Activated naive CD4-positive, alpha-beta T cell (primary cell): Measurements from ENCODE around the gene LOXHD1.

Experiments used
- DNase-seq, 4 experiments: peaks; one replicate each; lab custom pipeline; 2025; lab: John Stamatoyannopoulos, UW

The LOXHD1 gene, protein sequence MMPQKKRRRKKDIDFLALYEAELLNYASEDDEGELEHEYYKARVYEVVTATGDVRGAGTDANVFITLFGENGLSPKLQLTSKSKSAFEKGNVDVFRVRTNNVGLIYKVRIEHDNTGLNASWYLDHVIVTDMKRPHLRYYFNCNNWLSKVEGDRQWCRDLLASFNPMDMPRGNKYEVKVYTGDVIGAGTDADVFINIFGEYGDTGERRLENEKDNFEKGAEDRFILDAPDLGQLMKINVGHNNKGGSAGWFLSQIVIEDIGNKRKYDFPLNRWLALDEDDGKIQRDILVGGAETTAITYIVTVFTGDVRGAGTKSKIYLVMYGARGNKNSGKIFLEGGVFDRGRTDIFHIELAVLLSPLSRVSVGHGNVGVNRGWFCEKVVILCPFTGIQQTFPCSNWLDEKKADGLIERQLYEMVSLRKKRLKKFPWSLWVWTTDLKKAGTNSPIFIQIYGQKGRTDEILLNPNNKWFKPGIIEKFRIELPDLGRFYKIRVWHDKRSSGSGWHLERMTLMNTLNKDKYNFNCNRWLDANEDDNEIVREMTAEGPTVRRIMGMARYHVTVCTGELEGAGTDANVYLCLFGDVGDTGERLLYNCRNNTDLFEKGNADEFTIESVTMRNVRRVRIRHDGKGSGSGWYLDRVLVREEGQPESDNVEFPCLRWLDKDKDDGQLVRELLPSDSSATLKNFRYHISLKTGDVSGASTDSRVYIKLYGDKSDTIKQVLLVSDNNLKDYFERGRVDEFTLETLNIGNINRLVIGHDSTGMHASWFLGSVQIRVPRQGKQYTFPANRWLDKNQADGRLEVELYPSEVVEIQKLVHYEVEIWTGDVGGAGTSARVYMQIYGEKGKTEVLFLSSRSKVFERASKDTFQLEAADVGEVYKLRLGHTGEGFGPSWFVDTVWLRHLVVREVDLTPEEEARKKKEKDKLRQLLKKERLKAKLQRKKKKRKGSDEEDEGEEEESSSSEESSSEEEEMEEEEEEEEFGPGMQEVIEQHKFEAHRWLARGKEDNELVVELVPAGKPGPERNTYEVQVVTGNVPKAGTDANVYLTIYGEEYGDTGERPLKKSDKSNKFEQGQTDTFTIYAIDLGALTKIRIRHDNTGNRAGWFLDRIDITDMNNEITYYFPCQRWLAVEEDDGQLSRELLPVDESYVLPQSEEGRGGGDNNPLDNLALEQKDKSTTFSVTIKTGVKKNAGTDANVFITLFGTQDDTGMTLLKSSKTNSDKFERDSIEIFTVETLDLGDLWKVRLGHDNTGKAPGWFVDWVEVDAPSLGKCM (N-terminal part only)

DNA sequence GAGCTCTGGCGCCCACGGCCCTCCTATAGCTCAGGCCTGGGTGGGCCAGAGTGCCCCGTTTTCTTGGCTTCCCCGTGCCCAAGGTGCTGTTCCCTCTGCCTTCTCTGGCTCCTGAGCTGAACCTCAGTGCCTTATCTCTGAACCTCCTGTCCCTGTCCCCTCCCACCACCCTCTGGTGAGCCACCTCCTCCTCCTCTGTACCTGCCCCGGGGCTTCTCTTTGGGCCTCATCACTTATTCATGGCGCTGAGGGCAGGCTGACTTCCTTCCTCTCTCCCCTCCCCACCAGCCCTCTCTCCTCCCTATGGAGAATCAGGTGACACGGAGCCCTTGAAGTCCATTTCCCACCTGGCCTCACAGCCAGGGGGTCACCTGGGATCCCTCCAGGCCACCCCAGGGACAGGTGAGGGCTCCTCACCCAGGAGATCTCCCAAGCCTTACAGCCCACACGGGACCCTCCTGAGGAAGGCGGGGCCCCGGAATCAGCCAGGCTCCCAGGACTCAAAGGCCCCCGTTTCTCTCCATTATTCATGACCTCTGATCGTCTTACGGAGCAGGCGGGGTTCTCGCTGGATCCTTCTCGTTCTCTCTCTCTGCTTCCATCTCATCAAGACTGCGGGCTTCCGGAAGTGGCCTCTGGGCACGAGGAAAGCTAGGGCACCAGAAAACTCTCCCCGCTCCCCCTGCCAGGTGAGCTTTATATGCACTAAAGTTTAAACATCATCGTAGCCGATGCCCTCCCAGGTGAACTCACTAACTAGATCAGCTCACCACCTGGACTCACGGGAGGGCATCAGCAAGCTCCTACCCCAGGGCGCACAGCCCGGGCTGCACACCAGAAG is at the start of gene LOXHD1:
LOXHD1 (minus strand) TSS at position 106 of the 841 bp plus-strand sequence. CDS start 187 bp downstream, outside the sequence.
- no peak for DNase-seq

DNA sequence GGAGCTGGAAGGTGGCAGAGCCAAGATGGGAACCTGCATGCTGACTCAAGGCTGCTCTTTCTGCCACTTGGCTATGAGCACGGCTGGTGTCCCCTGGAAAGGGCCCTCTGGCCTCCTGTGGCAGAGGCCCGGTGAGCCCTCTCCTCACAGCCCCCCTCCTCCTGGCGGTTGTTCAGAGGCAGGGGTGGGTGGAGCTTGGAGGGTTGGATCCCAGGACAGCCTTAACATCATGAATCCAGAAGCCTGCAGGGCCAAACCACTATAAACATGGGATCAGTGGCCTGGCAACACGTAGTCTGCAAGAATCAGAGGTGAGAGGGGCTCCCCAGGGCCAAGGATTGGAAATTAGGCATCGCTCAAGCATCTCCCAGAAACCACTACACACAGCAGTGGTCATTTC is 48.5 kb upstream of the LOXHD1 start:
- no peak for DNase-seq

DNA sequence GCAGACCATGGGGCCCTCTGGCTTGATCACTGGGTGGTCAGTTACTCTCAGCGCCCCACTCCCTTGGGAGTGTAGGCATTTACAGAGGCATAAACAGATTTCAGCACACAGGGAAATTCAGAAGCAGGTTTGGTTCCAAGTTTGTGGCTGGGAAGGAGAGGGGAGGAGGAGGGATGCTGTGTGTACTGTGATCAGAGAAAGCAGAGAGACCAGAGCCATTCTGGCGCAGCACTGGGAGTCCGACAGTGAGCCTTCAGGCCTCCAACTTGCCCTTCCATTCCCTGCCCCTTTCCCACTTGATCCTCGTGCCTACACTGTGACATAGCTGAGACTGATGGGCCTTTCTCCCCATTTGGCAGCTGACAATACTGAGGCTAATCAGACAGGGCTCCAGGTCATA is 47.8 kb upstream of the LOXHD1 start:
- no peak for DNase-seq

DNA sequence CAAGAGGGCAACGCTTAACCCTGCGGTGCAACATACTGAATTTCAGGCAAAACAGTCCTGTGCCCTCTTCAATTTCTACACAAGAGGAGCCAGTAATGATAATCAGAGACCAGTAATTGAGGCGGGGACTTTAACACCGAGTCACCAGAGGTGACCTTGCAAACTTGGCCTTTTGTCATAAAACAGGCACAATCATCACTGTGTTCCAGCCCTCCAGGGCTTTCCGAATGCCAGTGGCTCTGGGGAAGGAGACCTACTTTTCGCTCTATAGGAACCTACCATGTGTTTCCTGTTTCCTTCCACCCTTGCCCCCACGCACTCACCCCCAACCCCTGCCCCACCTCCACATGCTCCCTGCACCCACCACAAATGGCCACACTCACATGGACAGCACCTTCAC is 47.2 kb upstream of the LOXHD1 start:
- no peak for DNase-seq

DNA sequence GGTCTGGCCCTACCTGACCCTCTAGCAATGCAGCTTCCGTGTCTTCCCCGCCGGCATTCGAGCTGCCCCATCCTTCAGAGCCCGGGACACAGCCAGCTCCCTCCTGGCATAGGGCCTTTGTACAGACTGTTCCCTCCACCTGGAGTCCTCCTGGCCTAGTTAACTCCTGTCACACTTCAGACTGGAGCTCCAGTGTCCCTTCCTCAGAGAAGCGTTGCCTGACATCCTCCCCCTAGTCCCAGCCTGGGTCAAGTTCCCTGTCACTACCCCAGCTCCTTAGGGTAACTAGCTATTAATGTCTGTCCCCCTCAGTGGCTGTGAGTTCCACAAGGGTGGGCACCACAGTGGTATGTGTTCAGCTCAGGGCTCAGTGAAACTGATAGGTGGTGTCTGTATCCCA is 45.5 kb upstream of the LOXHD1 start:
- DNase-seq, result no peak

DNA sequence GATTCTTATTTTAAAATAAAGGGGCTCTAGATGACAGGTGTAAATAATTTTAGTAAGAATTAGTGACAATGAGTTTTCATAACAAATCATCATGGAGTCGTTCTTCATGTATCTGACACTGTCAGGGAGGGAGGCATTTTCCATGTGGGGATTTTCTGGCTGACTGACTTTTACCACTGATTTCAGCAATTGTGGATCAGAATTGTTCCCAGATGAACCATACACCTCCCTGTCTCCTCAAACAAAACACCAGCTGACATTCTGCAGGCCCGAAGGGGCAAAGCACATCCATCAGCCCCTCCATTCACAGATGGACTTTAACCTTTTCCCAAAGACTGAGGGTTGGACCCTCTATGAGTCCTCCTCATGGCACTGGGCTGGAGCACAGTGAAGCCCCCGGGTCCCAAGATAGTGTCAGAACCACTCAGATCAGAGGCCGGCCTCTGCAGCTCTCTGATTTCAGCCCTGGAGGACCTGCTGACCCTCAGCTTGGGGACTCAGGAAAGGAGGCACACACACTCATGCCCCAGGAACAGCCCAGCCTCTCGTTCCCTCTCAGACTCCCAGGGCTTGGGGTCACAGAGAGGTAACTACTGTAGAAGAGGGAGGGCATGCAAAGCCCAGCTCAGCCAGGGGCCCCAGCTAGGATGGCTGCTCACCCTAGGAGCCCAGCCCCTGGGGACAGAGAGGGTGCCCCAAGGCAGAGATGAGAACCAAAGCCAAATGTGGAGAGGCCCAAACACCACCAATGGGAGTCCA is 43.2 kb upstream of the LOXHD1 start:
- no peak for DNase-seq

DNA sequence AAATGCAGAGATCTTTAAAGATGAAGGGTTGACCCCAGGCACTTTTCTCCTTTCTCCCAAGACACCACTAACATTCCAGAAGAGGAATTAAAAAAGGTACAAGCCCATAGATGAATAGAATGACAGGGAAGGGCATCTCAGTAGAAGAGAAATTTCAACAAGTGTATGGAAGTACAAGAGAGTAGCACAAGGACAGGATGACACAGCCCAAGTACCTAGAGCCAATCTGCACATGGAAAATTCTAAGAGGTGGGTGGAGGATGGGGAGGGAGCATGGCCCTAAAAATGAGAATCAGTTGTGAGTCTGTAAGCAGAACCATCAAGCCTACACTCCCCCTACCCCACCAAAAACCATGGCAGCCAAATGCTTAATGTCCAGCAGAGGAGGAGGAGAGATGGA is 39.7 kb upstream of the LOXHD1 start:
- DNase-seq, result no peak

DNA sequence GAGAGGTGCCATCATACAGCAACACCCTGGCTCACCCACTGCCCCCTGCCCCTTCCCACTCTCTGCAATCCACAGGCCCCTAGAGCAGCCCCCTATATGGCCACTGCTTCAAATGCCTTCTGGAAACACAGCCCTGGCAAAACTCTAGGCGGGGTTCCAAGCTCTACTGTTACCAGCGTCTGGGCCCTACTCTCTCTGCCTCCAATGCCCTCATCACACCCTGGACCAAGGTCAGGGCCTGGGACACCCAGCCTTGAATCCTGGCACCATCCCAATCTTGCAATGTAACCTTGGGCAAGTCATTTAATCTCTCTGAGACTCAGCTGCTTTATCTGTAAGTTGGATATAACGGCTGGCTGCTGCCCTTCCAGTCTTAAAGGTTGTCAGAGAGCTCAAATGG is 39.2 kb upstream of the LOXHD1 start:
- no peak for DNase-seq

DNA sequence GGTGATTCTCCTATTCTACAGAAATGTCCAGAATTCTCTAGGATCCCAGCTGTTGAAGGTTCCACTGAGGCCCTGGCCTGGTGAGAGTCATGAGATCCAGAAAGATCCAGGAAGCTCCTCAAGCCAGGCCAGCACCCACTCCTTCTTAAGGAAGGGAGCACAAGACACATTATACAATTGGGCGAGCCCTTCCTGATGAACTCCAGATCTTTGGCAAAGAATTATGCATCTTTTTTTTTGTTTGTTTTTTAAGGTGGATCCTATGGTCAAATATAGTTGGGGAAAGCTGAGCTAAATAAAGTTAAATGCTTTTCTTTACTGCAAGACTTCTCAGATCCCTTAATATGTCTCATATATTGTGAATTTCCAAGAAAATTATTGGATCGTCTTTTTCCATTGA is 37.0 kb upstream of the LOXHD1 start:
- no peak for DNase-seq

DNA sequence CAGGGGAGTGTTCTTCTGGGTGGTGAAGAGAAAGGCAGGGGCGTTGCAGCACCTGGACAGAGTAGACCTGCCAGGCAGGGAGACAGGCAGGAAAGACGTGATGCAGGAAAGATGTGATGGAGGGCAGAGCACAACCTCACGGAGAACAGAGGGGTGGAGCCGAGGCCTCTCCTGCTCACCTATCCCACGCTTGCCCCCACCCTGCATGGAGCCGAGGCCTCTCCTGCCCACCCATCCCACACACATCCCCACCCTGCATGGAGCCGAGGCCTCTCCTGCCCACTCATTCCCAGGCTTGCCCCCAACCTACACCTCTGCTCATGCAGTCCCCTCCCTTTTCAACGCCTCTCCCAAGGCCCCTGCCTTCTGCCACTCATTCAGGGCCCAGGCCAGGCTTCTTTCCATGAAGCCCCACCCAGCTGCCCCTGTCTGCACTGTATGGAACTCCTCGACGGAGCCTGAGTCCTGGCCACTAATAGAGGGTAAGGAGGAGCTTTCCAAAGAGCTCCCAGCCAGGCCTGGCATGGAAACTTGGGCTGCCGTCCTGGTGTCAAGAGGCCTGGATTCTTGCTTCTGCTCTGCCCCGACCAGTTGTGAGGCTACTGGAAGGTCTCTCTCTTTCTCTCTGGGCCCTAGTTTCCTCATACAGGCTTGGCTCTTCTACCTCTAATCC is 32.0 kb upstream of the LOXHD1 start:
- DNase-seq, result no peak

DNA sequence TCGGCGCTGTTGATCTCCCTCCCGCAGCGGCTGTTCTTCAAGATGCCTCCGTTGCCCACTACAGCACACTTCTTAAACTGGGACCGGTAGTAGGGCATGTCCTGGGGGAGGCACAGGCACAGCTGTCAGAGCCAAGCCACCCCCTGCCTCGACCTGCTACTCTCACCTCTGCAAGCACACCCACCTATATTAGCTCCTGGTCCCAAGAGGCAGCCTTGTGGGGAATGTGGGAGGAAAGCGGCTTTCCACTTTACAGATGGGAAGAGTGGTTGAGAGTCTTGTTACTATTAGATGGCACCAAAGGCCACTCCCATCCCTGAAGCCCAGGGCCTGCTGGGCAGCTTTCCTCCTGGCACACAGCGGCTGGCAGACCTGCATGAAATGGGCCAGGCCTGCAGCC is 29.2 kb upstream of the LOXHD1 start:
- no peak for DNase-seq

DNA sequence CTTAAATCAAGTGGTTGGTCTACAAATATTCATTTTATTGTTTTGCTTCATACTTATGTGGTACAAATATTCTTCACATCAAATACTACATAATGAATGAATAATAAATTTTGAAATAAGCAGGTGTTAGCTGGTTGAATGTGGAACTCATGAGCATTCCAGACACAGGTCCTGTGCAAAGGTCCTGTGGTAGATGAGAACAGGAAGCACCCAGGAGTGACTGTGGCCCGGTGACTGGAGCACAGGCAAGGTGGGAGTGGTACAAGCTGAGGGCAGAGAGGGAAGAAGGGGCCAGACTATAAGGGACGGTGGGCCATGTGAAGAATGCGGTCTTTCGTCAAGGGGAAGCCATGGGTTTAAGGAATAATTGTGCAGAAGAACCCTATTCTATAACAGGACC is 26.2 kb upstream of the LOXHD1 start:
- no peak for DNase-seq

DNA sequence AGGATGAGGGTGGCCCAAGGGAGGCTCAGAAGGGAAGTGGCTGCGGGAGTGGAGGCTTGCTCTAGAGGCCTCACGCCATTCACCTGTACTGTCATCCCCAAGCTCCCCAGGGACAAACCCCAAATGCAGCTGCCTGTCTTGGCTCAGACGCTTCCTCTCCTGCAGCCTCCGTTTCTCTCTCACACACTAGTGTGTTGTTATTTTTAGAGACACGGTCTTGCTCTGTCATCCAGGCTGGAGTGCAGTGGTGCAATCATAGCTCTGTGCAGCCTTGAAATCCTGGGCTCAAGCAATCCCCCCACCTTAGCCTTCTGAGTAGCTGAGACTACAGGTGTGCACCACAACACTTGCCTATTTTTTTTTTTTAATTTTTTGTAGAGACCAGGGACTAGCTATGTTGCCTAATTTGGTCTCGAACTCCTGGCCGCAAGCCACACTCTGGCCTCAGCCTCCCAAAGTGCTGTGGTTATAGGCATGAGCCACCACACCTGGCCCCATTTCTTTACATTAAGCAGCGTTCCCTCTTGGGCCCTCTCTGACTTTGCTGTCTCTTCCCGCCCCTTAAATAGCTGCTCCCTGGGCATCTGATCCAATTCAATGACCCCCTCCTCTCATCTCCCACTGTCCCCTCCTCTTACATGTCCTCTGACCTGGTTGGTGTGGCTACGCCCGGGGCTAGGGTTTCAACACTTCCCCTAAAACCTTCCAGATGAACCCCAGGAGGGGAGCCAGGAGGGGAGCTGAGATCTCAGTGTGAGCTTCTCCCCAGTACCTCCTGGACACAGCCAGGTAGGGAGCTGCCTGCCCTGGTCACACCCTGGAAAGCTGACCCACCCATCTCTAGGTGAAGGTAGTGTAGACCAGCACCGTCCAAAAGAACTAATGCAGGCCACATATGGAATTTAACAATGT is 24.0 kb upstream of the LOXHD1 start:
- DNase-seq, result no peak

DNA sequence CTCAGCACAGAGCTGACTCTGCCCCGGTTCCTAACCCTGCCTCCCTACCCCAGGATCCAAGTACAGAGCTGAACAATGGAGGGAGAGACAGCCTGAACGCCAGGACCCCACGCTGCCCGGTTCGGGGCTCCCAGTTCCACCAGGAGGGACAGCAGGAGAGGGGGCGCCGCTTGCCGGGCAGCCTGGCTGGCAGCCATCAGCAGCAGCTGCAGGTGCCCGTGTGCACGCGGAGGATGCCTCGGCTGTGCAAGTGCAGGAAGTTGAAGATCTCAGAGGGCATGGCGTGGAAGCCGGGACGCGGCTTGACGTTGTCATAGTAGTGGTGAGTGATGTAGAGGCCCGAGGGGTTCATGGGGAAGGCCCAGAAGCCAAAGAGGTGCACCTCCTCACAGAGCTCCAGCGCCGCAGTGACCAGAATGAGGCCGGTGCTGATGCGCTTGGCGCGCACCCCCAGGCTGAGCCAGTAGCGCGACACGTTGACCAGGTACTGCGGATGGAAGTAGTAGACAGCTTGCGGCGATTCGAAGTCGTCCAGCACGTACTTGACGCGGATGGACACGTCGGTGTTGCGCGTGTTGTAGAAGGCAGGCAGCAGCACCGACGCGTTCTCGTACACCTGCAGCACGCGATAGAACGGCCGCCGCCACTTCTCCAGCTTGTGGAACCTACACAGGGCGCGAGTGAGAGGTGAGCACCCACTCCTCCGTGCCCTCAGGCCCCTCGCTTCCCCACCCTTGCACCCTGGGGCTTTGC is 23.0 kb upstream of the LOXHD1 start:
- DNase-seq, result no peak

DNA sequence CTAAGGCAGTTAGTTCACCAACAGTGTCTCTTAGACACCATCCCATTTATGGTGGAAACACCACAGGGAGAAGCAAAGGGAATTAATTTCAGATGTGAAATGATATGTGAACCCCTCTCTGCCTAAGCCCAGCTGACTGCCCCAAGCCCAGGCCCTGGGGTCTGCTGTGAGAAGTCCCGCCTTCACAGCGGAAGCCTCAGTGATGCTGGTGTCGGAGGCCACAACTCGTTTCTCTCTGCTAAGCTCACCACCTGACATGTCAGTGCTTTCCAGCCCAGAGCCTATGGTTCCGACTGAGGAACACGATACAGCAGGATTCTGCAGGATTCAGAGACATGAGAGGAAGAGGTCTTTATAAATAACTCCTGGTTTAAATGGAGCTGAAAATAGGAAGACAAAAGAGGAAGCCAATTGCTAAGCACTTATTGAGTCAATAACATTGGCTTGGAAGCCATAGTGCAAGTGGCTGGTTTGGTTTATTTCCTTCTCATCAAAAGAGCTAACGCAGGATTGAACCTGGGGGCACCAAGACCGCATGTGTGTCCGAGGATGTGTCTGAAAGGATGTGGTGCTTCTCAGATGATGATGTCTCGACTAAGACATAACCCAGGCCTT is 21.9 kb upstream of the LOXHD1 start:
- no peak for DNase-seq

DNA sequence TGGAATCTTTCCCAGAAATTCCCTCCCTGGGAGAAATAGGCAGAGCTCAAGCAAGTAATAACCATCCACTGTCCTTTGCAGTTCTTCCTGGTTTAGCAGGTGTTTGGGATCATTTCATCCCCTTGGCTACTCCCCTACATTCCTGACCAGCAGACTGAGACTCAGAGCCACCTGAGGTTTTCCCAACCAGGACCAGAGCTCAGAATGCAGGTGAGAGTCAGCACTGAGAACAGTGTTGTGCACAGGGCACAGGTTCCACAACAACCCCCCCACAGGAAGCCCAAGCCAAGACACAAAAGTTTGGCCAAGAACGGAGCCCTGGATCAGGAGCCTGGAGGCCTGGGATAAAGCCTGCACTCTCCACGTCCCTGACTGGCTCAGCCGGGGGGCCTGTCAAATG is 21.0 kb upstream of the LOXHD1 start:
- no peak for DNase-seq

DNA sequence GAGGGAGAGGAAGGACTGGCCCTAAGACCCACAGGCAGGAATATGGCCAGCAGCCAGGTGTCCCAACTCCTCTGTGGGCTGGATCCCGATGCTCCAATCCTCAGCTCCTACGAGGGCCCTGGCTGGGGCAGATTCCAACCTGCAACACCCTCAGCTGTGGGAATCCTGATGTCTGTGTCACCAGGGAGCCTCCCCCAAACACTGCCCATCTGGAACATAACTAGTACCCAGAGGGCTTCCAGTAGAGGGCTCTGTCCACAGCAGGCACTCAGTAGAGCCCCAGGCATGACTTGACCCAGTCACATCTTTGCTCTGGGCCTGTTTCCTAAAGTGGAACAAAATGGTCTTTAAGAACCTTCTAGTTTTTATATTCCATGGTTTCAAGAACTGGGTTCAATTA is 20.6 kb upstream of the LOXHD1 start:
- DNase-seq, result no peak
